DOHH2 (cell line): ENCODE data around the gene GOLT1A.

Source experiments
- H3F3A ChIP-seq: fragments of 200-600 bp; sonication (generic), shearing (Covaris generic); 2 replicates; pipeline ENCODE4 v1.6.0; 2016; ENCODE audit warnings: antibody characterized with exemption, mild to moderate bottlenecking; ENCODE audit not compliant: control insufficient read depth, insufficient read depth
- H3K27ac ChIP-seq: fragments of 200-600 bp; sonication (generic); 2 replicates; pipeline ENCODE4 v1.5.1; 2014; ENCODE audit warnings: low read depth, mild to moderate bottlenecking, low read length, moderate library complexity
- H3K27me3 ChIP-seq: fragments of 200-600 bp; sonication (generic); 2 replicates; pipeline ENCODE4 v1.6.1; 2014; ENCODE audit warnings: mild to moderate bottlenecking, low read length, mixed read lengths; ENCODE audit not compliant: control insufficient read depth
- H3K36me3 ChIP-seq: fragments of 200-600 bp; sonication (generic); 2 replicates; pipeline ENCODE4 v1.6.1; 2014; ENCODE audit warnings: mild to moderate bottlenecking, low read length, moderate library complexity, mixed read lengths; ENCODE audit not compliant: control insufficient read depth
- H3K4me1 ChIP-seq: fragments of 200-600 bp; sonication (generic); 2 replicates; pipeline ENCODE4 v1.6.1; 2014; ENCODE audit warnings: mild to moderate bottlenecking, low read length, mixed read lengths; ENCODE audit not compliant: control insufficient read depth
- H3K4me2 ChIP-seq: fragments of 200-600 bp; sonication (generic); 2 replicates; pipeline ENCODE4 v1.6.0; 2014; ENCODE audit warnings: mild to moderate bottlenecking, low read length, moderate library complexity
- H3K4me3 ChIP-seq: fragments of 200-600 bp; sonication (generic); 2 replicates; pipeline ENCODE4 v1.5.1; 2014; ENCODE audit warnings: mild to moderate bottlenecking, low read length, mixed read lengths
- H3K79me2 ChIP-seq: fragments of 200-600 bp; sonication (generic); 2 replicates; pipeline ENCODE4 v1.6.1; 2014; ENCODE audit warnings: mild to moderate bottlenecking, low read length, mixed read lengths; ENCODE audit not compliant: control insufficient read depth
- H3K9me2 ChIP-seq: fragments of 200-600 bp; sonication (generic); replicated peaks from 2 replicates; pipeline ENCODE4 v1.6.1; 2014; ENCODE audit warnings: mild to moderate bottlenecking, low read length, mixed read lengths; ENCODE audit not compliant: control insufficient read depth
- H3K9me3 ChIP-seq: fragments of 200-600 bp; sonication (generic); 2 replicates; pipeline ENCODE4 v1.6.1; 2014; ENCODE audit warnings: antibody characterized with exemption, low read length, mixed read lengths; ENCODE audit not compliant: control insufficient read depth, insufficient read depth
- H4K20me1 ChIP-seq: fragments of 200-600 bp; sonication (generic); 2 replicates; pipeline ENCODE4 v1.6.0; 2014; ENCODE audit warnings: low read depth, mild to moderate bottlenecking, antibody characterized with exemption, low read length, moderate library complexity; ENCODE audit not compliant: control insufficient read depth, insufficient read depth
- CTCF ChIP-seq: fragments of 200-600 bp; sonication (generic); IDR thresholded peaks from one replicate; pipeline ENCODE4 v1.5.1; 2014; ENCODE audit warnings: antibody characterized with exemption, mild to moderate bottlenecking, low read depth, low read length; ENCODE audit not compliant: poor library complexity, severe bottlenecking
- EZH2phosphoT487 ChIP-seq: fragments of 200-600 bp; sonication (generic); IDR thresholded peaks from 2 replicates; pipeline ENCODE4 v1.6.1; 2017; ENCODE audit warnings: borderline replicate concordance, mild to moderate bottlenecking, antibody characterized with exemption, low read length, moderate library complexity, mixed read lengths

The GOLT1A gene

GRCh38 chr1:204248954-204249353, 35.2 kb upstream of the GOLT1A start:
- Histone ChIP-seq H3K36me3 (no peaks in the 10 kb centered on the region), H3K4me1 (no peaks in the 10 kb centered on the region), H3K9me3 (no peaks in the 10 kb centered on the region), H3K9me2 (no peaks in the 10 kb centered on the region), H3K27me3 (peaks cover 23% of the 10 kb centered on the region), H4K20me1 (no peaks in the 10 kb centered on the region), H3K27ac (no peak overlapping the region), H3K79me2 (no peaks in the 10 kb centered on the region), H3K4me2 (no peak overlapping the region), H3K4me3 (no peak overlapping the region), H3F3A (no peaks in the 10 kb centered on the region)
- TF ChIP-seq EZH2phosphoT487 (no peak), CTCF (no peak)

- H3K4me1 ChIP-seq = no peaks in the 10 kb centered on the region
- H3K9me3 ChIP-seq = no peaks in the 10 kb centered on the region
- H3K4me3 ChIP-seq = no peak overlapping the region
- no peaks in the 10 kb centered on the region for H4K20me1 ChIP-seq
- H3K9me2 ChIP-seq = no peaks in the 10 kb centered on the region
- TF ChIP-seq CTCF (no peak), EZH2phosphoT487 (no peak)
- H3K79me2 ChIP-seq = no peaks in the 10 kb centered on the region
- H3K27ac ChIP-seq = no peak overlapping the region
- no peaks in the 10 kb centered on the region for H3F3A ChIP-seq
- H3K4me2 ChIP-seq = no peak overlapping the region
- peaks cover 23% of the 10 kb centered on the region for H3K27me3 ChIP-seq
- H3K36me3 ChIP-seq = no peaks in the 10 kb centered on the region
Observed at GRCh38 chr1:204246876-204247275, 33.1 kb upstream of the GOLT1A start.

- Histone ChIP-seq H3K79me2 (no peaks in the 10 kb centered on the region), H3K27me3 (0 out of 2 replicates have a peak, but pooled peaks cover 2% of the 10 kb centered on the region), H3K9me2 (no peaks in the 10 kb centered on the region), H3K36me3 (no peaks in the 10 kb centered on the region), H3K9me3 (no peaks in the 10 kb centered on the region), H3F3A (no peaks in the 10 kb centered on the region), H3K27ac (no peak overlapping the region), H4K20me1 (no peaks in the 10 kb centered on the region), H3K4me1 (no peaks in the 10 kb centered on the region), H3K4me3 (no peak overlapping the region), H3K4me2 (no peak overlapping the region)
- no peak for TF ChIP-seq EZH2phosphoT487
- TF ChIP-seq CTCF = no peak
Observed at GRCh38 chr1:204242920-204243319, 29.1 kb upstream of the GOLT1A start.
